Kidney epithelial cell (primary cell): ENCODE measurements around the gene ADGRA3. TPM values are rescaled to one million over a fixed set of nuclear protein-coding genes. Genes with fewer than 3 reads are reported as not detected.
"Not testable (repeated sequence)": the region's sequence is repeated elsewhere in the genome, so short reads cannot be mapped to it uniquely, and the experiment has no call there.

Experiments
- DNase-seq: peaks from one replicate; pipeline ENCODE4 v3.0.0-alpha.2; 2010; ENCODE audit warnings: low read depth
- H3K27me3 ChIP-seq: 2 replicates; pipeline ENCODE4 v1.6.0; 2011; ENCODE audit warnings: low read length; ENCODE audit not compliant: control insufficient read depth, insufficient read depth
- H3K36me3 ChIP-seq: 2 replicates; pipeline ENCODE4 v1.5.1; 2011; ENCODE audit warnings: low read length; ENCODE audit not compliant: control insufficient read depth, insufficient read depth
- H3K4me3 ChIP-seq: 2 replicates; pipeline ENCODE4 v1.5.1; 2011; ENCODE audit warnings: low read depth, mild to moderate bottlenecking, control low read depth, low read length
- CTCF ChIP-seq: IDR thresholded peaks from 2 replicates; pipeline ENCODE4 v1.5.1; 2011; ENCODE audit warnings: mild to moderate bottlenecking, moderate library complexity, low read length, control low read depth, inconsistent platforms; ENCODE audit not compliant: insufficient read depth, poor library complexity, severe bottlenecking
- total RNA-seq: library from RNA; depleted of rRNA; stranded (reverse); fragments of >200 nt; gene quantifications from 2 replicates; pipeline ENCODE4 v1.2.3, GENCODE V29; 2015

The ADGRA3 gene
- total RNA-seq, 1 donor from 2014 or later, result 30.5 TPM

DNA sequence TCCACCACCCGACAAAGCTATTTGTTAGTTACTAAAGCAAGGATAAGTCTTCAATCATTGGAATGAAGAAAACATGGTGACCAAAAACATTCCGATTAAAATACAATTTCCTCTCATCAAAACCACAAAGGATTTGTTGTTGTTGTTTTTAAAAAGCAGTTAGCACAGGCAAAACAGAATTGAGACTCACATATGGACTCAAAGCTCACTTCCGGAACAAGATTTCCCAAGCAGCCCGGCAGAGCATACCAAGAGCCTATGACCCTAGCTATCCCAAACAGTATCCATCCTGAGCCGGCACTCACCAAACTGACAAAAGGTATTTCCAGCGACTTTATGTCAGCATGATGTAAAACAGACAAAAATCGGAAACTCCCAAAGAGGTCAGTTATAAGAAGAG is 39.9 kb downstream of the ADGRA3 start:
- TF ChIP-seq CTCF, result no peak
- no peaks in the 10 kb centered on the region for H3K36me3 ChIP-seq
- DNase-seq, result no peak
- H3K4me3 ChIP-seq, result no peak overlapping the region
- H3K27me3 ChIP-seq, result no peaks in the 10 kb centered on the region

GRCh38 chr4:22475311-22475646 is 40.6 kb downstream of the ADGRA3 start:
- not testable (repeated sequence) for H3K27me3 ChIP-seq, H3K4me3 ChIP-seq, H3K36me3 ChIP-seq
- DNase-seq, result peak; percentile 37

DNA sequence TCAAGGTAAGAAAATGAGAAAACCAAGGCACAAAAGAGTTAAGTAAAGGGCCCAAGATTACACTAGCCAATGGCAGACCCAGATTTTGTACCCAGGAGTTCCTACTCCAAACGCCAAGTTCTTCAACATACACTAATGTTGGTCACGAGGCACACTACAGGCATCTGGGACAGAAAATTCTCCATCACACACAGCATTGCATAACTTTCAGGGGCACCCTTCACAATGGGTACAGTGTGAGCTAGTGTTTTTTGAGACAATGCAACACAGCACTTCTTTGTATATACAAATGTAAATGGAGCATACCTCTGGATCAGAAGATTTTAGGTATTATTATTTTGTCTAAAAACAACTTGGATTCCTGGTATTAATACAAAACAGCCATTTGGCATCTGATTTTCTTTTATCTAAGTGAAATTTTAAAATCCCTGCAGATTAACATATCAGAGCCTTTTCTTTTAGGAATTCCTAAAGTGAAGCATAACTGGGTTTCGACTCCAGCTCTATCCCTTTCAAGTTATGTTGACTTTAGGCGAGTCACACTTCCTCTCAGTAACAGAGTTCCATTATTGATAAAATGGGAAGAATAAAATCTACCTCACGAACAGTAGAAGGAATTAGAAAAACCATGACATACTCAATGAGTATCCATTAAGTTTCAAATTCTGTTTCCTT is 41.1 kb downstream of the ADGRA3 start:
- Histone ChIP-seq H3K36me3 (no peaks in the 10 kb centered on the region), H3K4me3 (no peak overlapping the region), H3K27me3 (no peaks in the 10 kb centered on the region)
- DNase-seq, result peak; percentile 16
- no peak for TF ChIP-seq CTCF

- H3K4me3 ChIP-seq, result no peak overlapping the region
- H3K27me3 ChIP-seq, result no peaks in the 10 kb centered on the region
- no peaks in the 10 kb centered on the region for H3K36me3 ChIP-seq
- no peak for TF ChIP-seq CTCF
- DNase-seq, result peak; percentile 52
Measured at GRCh38 chr4:22473268-22473667, 42.6 kb downstream of the ADGRA3 start.

DNA sequence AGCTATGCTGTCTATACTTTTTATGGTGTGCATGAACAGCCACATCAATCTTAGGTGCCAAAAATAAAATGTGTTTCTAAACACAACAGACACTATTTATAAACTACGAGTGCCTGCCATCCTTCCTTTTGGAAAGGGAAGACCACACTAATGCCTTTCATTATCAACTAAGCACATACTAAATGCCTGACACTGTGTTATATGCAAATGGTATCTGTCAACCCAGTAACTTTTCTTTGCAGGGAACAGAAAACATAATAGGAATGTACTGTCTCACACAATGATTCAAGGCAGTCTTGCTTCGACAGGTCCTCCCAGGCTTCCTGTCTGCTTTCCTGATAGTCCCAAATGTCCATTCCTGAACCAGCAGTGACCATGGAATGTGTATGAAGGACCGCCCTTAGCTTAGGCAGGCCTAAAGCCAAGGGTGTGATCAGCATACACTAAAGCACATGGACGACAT is 43.8 kb downstream of the ADGRA3 start:
- DNase-seq, result no peak

DNA sequence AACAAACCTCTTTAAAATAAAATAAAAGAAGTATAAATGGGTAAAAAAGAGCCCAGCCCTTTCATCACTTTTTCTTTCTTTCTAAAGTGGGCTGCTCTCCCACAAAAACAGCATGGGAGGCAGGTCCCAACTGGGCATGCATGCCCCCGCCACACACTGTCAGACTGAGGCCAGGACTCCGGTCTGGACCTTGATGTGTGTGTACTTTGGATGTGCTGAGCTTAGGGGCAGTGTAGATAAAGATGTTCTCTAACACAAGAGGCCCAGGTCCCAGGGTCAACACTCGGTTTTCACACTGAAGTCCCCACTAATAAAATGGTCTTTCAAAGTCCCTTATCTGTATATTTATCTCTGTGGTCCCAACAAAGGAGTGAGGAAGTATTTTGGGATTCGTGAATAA is 44.4 kb downstream of the ADGRA3 start:
- Histone ChIP-seq H3K4me3 (no peak overlapping the region), H3K27me3 (no peaks in the 10 kb centered on the region), H3K36me3 (no peaks in the 10 kb centered on the region)
- no peak for TF ChIP-seq CTCF
- no peak for DNase-seq

More for the DNA sequence above, 43.8 kb downstream of the ADGRA3 start:
- H3K27me3 ChIP-seq, result no peaks in the 10 kb centered on the region
- H3K4me3 ChIP-seq, result no peak overlapping the region
- no peak for TF ChIP-seq CTCF
- no peaks in the 10 kb centered on the region for H3K36me3 ChIP-seq
